Pons (tissue), 1 donor: Measurements from ENCODE around the gene ACAP2.

ENCODE experiments used
- DNase-seq: peaks from one replicate; pipeline ENCODE4 v3.0.0-alpha.2; 2016; ENCODE audit warnings: low spot score

ACAP2 gene

GRCh38 chr3:195259475-195260279, 183.1 kb downstream of the ACAP2 start:
- peak; percentile 58 for DNase-seq

DNA sequence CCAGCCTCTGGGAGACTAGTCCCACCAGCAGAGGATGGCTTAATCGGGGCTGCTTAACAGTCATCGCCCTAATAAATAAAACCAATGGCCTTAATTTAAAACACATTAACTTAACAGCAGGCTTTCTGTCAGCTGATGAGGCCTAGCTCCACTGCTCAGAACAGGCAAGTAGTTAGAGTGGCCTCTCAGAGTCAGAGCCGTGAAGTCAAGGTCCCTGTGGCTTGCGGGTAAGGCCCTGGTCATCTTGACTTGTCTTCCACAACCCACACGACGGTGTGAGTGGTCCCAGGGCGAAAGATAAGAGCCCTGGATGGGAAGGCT, 183.7 kb downstream of the ACAP2 start:
- DNase-seq = peak; percentile 26

DNA sequence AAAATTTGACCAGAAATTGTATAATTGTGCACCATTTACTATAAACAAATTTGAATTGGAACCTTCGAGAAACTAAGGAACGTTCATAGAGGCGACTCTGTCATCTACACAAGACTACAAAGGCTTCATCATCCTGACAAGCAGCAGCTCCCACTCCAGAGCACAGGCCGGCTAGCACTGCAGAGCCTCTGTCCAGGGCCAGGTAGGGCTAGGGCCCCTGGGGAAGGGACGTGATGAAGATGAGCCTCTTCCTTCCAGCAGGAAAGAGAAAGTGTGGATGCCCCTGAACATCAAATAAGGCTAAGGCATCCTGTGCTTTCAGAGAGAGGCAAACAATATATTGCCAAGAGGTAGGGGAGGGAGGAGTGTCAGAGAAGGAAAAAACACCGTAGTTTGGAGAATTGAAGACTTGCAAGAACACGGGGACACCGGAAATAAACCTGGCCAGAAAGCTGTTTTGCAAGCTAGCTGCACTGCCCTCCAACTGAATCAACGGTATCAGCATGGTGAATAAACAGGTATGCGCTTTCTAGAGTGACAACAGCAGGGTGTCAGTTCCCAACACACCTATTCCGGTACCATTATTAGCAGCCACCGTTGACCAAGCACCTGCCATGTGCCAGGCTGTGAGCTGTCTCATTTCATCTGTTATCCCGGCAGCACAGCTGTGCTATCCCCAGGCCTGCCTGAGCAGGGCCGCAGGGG, 184.2 kb downstream of the ACAP2 start:
- DNase-seq = no peak

DNA sequence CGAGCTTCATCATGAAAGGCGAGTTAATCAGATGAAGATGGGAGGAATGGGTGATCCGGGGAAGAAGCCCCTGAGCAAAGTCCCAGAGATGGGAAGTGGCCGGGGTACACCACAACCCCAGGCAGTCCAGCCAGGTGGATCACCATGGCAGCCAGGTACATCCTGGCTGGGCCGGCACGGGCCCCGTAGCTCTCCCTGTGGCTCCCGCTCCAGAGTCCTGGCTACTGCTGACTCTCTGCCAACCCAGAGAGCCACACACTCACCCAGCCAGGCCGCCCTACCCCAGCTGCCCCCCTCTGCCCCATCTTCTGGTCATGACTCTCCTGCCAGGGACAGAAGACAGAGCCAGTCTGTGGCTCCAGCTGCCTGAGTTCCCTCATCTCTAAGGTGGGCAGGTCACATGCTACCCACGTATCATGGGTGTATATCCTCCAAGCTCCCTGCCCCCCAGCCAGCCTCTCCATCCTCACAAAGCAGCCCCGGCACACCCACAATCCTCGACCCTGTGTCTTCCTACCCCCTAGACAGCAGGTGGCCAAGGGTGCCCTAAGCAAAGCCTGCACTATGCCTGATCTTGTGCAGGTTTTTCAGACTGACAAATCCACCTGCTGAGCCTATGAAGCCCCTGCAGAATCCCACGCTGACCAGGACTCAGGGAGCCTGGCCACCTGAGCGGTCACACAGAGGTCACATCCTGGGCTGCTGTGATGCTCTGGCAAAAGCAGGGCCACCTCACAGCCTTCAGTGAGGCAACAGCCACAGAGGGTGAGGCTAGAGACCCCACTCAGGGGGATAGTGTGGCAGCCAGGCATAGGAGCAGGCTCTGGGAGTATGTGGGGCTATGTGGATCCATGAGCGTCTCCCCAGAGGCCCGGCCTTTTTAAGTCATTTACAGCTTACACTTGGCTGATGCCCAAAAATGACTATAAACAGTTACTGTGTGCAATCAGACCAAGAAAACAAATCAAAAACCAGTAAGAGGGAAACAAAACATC, 185.1 kb downstream of the ACAP2 start:
- DNase-seq = no peak

DNA sequence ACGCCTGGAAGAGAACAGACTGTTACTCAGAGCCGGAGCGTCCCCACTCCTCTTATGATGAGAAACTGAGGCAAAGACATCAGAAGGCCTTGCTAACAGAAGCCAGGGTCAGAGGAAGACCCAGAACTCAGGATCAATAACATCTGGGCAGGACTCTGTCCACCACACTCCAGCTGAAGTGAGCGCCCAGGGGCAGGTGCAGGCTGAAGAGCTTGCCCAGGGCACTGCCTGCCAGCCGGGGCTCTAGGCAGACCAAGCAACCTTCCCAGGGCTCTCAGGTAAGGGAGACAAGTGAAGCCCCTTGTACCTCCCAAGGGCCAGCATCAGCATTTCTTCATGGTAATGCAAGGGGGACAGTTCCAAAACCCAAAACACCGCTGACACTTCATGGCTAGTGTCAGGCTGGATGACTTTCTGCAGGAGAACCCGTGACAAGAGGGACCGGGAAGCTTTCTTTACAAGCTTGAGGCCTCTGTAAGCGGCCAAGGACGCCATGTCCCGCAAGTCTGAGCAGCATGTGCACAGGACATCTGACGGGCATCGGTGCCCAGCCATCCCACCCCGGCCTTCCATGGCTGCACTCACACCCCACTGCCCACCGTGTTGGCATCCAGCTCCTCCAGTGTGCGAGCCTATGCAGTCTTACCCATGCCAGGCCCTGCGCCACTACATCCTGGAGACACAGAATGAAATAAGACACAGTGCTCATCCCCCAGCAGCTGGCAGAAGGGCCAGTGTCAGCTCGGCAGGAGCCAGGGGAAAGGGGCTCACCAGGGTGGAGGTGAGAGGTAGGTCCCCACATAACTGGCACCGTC, 186.0 kb downstream of the ACAP2 start:
- DNase-seq = no peak

DNA sequence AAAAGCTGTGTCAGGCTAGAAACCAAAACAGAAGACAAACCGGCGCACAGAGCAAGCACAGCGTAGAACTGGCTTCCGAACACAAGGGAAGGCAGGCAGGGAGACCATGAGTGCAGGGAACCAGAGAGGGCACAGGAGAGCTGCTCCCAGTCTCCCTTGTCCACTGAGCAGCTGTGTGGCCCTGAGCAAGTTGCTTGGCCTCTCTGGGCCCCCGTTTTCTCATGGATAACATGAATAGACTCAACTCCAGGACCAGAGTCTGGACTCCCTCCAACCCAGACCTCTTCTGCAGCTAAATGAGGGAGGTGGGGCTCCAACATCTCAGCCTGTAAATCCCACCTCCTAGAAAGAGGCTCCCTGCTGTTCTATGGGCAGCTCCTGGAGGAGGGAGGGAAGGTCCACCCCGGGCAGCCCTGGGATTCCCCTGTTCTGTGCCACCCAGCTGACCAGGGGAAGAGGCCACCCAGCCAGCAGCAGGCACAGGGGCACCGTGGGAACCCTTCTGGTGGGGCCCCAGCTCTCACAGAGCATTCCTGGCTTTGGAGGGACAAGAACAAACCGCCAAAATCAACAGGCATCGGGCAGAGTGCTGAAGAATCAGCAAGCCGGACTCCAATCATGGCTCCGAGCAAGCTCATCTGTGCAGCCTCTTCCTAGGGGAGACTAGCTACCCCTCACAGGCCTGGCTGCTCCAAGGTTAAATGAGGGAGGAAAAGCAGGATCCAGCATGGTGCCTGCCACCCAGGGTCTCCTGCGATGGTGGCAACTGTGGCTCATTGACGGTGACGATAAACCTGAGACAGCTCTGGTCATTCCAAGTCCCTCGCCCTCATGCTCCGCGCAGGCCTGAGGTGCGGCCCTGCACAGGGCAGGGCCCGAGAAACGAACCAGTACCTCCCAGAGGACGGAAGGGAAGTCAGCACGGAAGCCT, 187.0 kb downstream of the ACAP2 start:
- no peak for DNase-seq

GRCh38 chr3:195255176-195255500, 187.7 kb downstream of the ACAP2 start:
- no peak for DNase-seq

GRCh38 chr3:195254454-195255175, 188.2 kb downstream of the ACAP2 start:
- DNase-seq = no peak

DNA sequence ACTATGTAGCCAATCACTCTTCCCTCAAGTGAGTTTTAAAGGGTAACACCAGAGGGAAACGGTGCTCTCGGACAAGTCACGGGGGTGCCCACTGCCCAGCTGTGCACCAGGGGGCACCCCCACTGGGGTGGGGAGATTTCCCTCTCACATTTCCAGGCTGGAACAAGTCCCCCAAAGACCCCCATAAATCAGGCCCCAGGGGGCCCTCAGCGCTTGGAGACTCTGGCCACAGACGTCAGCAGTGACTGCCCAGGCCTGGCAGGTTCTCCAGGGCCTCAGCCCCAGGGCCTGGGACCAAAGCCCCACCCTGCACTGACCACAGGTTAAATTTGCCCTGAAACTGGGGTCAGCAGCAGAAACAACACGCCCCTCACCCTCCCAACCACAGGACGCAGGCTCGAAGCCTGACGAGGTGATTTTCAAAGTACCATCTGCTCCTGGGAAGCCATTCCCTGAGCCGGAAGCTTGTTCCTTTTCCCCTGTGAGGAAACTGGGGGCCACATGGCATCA, 188.8 kb downstream of the ACAP2 start:
- DNase-seq = no peak

DNA sequence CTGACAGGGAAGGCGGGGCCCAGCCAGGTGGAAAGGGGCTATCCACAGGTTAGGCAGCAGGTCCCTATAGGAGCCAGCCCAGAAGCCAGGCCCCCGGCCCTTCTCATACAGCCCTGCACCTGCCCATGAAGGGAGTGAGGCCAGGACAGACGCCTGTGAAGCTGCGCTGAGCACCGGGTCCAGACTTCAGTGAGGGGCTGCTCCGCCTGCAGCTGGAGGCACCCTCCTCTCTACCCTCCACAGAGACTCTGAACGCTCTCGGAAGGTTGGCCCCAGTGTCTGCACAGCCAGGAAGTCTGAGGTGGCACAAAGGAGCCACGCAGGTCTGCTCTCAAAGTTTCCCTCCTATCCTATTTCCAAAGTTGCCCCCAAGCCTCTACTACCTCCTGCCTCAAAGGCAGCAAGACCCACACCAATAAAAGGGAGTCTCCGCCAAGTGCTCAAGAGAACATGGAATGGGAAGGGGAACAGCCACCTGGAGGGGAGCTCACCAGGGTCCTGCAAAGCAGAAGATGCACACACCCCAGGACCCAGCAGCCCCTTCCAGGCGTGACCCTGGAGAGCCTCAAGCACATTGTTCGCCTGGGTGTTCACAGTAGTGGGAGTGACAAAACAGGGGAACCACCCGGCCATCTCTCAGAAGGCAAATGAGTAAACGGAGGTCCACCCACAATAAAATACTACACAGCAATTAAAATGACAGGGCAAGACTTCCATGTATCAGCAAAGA, 191.3 kb downstream of the ACAP2 start:
- DNase-seq = no peak

GRCh38 chr3:195250473-195251251, 192.2 kb downstream of the ACAP2 start:
- DNase-seq = no peak

GRCh38 chr3:195249858-195250464, 192.9 kb downstream of the ACAP2 start:
- DNase-seq = no peak

GRCh38 chr3:195249057-195249770, 193.6 kb downstream of the ACAP2 start:
- DNase-seq = no peak

DNA sequence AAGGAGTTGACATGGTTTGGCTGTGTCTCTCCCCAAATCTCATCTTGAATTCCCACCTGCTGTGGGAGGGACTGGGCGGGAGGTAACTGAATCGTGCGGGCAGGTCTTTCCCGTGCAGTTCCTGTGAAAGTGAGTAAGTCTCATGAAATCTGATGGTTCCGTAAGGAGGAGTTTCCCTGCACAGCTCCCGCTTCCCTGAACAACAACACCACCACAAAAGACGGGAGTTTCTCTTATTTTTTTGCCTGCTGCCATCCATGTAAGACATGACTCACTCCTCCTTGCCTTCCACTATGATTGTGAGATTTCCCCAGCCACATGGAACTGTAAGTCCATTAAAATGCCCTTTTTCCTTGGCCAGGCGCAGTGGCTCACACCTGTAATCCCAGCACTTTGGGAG, 194.5 kb downstream of the ACAP2 start:
- no peak for DNase-seq

DNA sequence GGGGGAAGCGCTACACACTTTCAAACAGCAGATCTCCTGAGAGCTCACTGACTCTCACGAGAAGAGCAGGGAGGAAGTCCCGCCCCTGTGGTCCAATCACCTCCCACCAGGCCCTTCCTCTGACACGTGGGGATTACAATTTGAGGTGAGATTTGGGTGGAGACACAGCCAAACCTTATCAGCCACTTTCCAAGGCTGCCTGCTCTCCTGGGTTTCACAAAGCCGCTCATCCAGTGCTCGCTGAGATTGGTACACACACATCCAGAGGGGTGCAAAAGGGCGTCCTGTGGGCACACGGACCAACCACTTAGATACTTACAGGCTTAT, 195.0 kb downstream of the ACAP2 start:
- no peak for DNase-seq

DNA sequence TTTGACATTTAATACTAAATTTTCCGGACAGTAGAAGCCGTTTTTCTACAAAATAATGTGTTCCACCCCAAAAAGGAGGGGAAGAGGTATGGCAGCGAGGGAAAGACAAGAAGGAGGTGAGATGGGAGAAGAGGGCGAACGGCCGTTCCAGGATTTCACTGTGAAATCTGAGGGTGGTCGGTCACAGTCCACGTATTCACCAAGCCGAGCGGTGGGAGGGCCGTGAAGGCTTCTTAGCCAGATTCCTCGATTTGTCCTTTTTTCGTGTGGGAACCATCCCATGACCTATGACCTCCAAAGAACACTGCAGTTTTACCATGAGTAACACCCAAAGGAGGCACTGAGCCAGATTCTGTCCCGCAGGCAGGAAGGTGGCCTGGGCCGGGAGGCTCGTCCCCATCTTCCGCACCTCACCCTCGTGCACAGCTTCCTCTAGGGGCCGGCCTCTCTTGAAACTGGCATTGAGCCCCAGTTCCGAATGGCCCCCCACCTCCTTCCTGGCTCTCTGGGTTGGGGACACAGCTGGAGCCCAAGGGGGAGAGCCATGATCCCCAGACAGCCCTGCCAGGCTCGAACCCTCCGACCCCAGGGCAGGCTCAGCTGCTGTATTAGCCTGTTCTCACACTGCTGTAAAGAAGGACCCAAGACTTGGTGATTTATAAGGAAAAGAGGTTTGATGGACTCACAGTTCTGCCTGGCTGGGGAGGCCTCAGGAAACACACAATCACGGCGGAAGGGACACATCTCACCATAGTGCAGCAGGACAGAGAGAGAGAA, 195.5 kb downstream of the ACAP2 start:
- no peak for DNase-seq
